Trophoblast cell (in vitro differentiated cells and primary cell): Measurements from ENCODE around the gene SMOC2.

ENCODE experiments used
- DNase-seq, 2 donors: peaks; one replicate each; pipeline ENCODE4 v3.0.0-alpha.2; 2016
- H2AFZ ChIP-seq: 2 replicates; pipeline ENCODE4 v1.6.1; 2013; ENCODE audit warnings: low read length, moderate library complexity, mild to moderate bottlenecking; ENCODE audit not compliant: insufficient read depth, poor library complexity
- H2AK5ac ChIP-seq: 2 replicates; pipeline ENCODE4 v1.6.1; 2013; ENCODE audit warnings: mild to moderate bottlenecking, low read length
- H2BK120ac ChIP-seq: 2 replicates; pipeline ENCODE4 v1.6.1; 2013; ENCODE audit warnings: low read length, mild to moderate bottlenecking, moderate library complexity; ENCODE audit not compliant: insufficient read depth, poor library complexity
- H2BK12ac ChIP-seq: 2 replicates; pipeline ENCODE4 v1.6.1; 2013; ENCODE audit warnings: mild to moderate bottlenecking, low read length, moderate library complexity
- H2BK5ac ChIP-seq: 2 replicates; pipeline ENCODE4 v1.6.1; 2013; ENCODE audit warnings: low read length, low read depth, moderate library complexity, mild to moderate bottlenecking; ENCODE audit not compliant: poor library complexity
- H3K14ac ChIP-seq: 2 replicates; pipeline ENCODE4 v1.6.1; 2013; ENCODE audit warnings: mild to moderate bottlenecking, low read length
- H3K18ac ChIP-seq: 2 replicates; pipeline ENCODE4 v1.6.1; 2013; ENCODE audit warnings: mild to moderate bottlenecking, low read length
- H3K23ac ChIP-seq: 2 replicates; pipeline ENCODE4 v1.6.1; 2013; ENCODE audit warnings: low read length
- H3K27ac ChIP-seq: 2 replicates; pipeline ENCODE4 v1.5.1; 2013; ENCODE audit warnings: low read depth, mild to moderate bottlenecking, inconsistent platforms, low read length, moderate library complexity
- H3K27me3 ChIP-seq: 2 replicates; pipeline ENCODE4 v1.6.1; 2013; ENCODE audit warnings: inconsistent platforms, mild to moderate bottlenecking, low read length, moderate library complexity; ENCODE audit not compliant: insufficient read depth
- H3K36me3 ChIP-seq, 2 experiments: 1 replicate in 1 of 2; 2 replicates in 1 of 2; pipeline ENCODE4 v1.6.1; 2013; ENCODE audit warnings: low read length in 2 of 2, mild to moderate bottlenecking in 2 of 2, moderate library complexity in 1 of 2; ENCODE audit not compliant: insufficient read depth in 2 of 2, control insufficient read depth in 1 of 2
- H3K4ac ChIP-seq: 2 replicates; pipeline ENCODE4 v1.6.1; 2013; ENCODE audit warnings: low read depth, mild to moderate bottlenecking, low read length, moderate library complexity
- H3K4me1 ChIP-seq, 2 experiments: 1 replicate in 1 of 2; 2 replicates in 1 of 2; pipeline ENCODE4 v1.6.1; 2013; ENCODE audit warnings: low read length in 2 of 2, mild to moderate bottlenecking in 2 of 2, moderate library complexity in 1 of 2; ENCODE audit not compliant: insufficient read depth in 2 of 2, control insufficient read depth in 1 of 2
- H3K4me2 ChIP-seq: 2 replicates; pipeline ENCODE4 v1.6.1; 2013; ENCODE audit warnings: inconsistent platforms, mild to moderate bottlenecking, low read length, moderate library complexity
- H3K4me3 ChIP-seq: 2 replicates; pipeline ENCODE4 v1.5.1; 2013; ENCODE audit warnings: mild to moderate bottlenecking, low read depth, low read length, inconsistent platforms
- H3K79me1 ChIP-seq: one replicate; pipeline ENCODE4 v1.6.1; 2013; ENCODE audit warnings: low read length
- H3K79me2 ChIP-seq: 2 replicates; pipeline ENCODE4 v1.6.1; 2013; ENCODE audit warnings: low read length, mild to moderate bottlenecking; ENCODE audit not compliant: control insufficient read depth, insufficient read depth, poor library complexity
- H3K9ac ChIP-seq: 2 replicates; pipeline ENCODE4 v1.6.1; 2013; ENCODE audit warnings: mild to moderate bottlenecking, low read length
- H3K9me3 ChIP-seq: 2 replicates; pipeline ENCODE4 v1.6.1; 2013; ENCODE audit warnings: low read depth, mild to moderate bottlenecking, control low read depth, inconsistent platforms, low read length; ENCODE audit not compliant: insufficient read depth
- H4K12ac ChIP-seq: 2 replicates; pipeline ENCODE4 v1.6.1; 2013; ENCODE audit warnings: low read depth, mild to moderate bottlenecking, low read length, moderate library complexity
- H4K8ac ChIP-seq: 2 replicates; pipeline ENCODE4 v1.6.1; 2013; ENCODE audit warnings: low read depth, mild to moderate bottlenecking, low read length, moderate library complexity
- H4K91ac ChIP-seq: one replicate; pipeline ENCODE4 v1.6.1; 2013; ENCODE audit warnings: low read depth, mild to moderate bottlenecking, low read length, moderate library complexity
- WGBS: extraction: QIAGEN DNeasy Blood & Tissue Kit; methylation state at CpG from one replicate; pipeline ENCODE4 v1.1.7; 2013; ENCODE audit warnings: missing lambda C conversion rate; ENCODE audit not compliant: insufficient read length, insufficient coverage; ENCODE audit errors: extremely low coverage; 5-methylcytosine and 5-hydroxymethylcytosine counted together

SMOC2 gene

GRCh38 chr6:168660400-168660945 lies 219.5 kb downstream of the SMOC2 start:
- WGBS, result no CpG with 5 or more reads among the region's 14 CpGs
- H3K4me3 ChIP-seq, result no peak overlapping the region
- no peak overlapping the region for H4K8ac ChIP-seq
- no peaks in the 10 kb centered on the region for H3K36me3 ChIP-seq
- H3K79me1 ChIP-seq, result no peaks in the 10 kb centered on the region
- H3K4me1 ChIP-seq, result peaks cover 3% of the 10 kb centered on the region in 2 experiments
- H2AFZ ChIP-seq, result no peak overlapping the region
- H2AK5ac ChIP-seq, result no peak overlapping the region
- no peak overlapping the region for H2BK5ac ChIP-seq
- no peak overlapping the region for H3K9ac ChIP-seq
- no peak for DNase-seq
- no peak overlapping the region for H3K14ac ChIP-seq
- no peak overlapping the region for H2BK12ac ChIP-seq
- no peak overlapping the region for H4K91ac ChIP-seq
- no peak overlapping the region for H3K4ac ChIP-seq
- H3K27ac ChIP-seq, result no peak overlapping the region
- no peak overlapping the region for H4K12ac ChIP-seq
- H3K18ac ChIP-seq, result no peak overlapping the region
- peaks cover 13% of the 10 kb centered on the region for H3K9me3 ChIP-seq
- H3K4me2 ChIP-seq, result no peak overlapping the region
- no peaks in the 10 kb centered on the region for H3K79me2 ChIP-seq
- no peak overlapping the region for H3K23ac ChIP-seq
- no peak overlapping the region for H2BK120ac ChIP-seq
- H3K27me3 ChIP-seq, result no peaks in the 10 kb centered on the region

- no peak overlapping the region for H3K4me2 ChIP-seq
- DNase-seq, result no peak
- no CpG with 5 or more reads among the region's 17 CpGs for WGBS
These were observed 221.4 kb downstream of the SMOC2 start for GRCh38 chr6:168662301-168662936.

GRCh38 chr6:168663041-168663440 lies 222.1 kb downstream of the SMOC2 start:
- Histone ChIP-seq H3K27me3 (no peaks in the 10 kb centered on the region), H4K8ac (no peak overlapping the region), H2AFZ (no peak overlapping the region), H3K18ac (no peak overlapping the region), H3K79me1 (peaks cover 8% of the 10 kb centered on the region), H2BK12ac (no peak overlapping the region), H3K27ac (no peak overlapping the region), H2AK5ac (no peak overlapping the region), H3K9ac (no peak overlapping the region), H2BK5ac (no peak overlapping the region), H3K4me2 (no peak overlapping the region), H3K9me3 (peaks cover 5% of the 10 kb centered on the region), H3K4ac (no peak overlapping the region), H3K4me1 (peaks cover 15% of the 10 kb centered on the region in 2 experiments), H3K14ac (no peak overlapping the region), H2BK120ac (no peak overlapping the region), H3K79me2 (peaks cover 3% of the 10 kb centered on the region), H4K91ac (no peak overlapping the region), H4K12ac (no peak overlapping the region), H3K36me3 (no peaks in the 10 kb centered on the region), H3K4me3 (no peak overlapping the region), H3K23ac (no peak overlapping the region)
- no CpG with 5 or more reads among the region's 7 CpGs for WGBS
- DNase-seq, result no peak

More at GRCh38 chr6:168662301-168662936, 221.4 kb downstream of the SMOC2 start:
- Histone ChIP-seq H3K79me1 (peaks cover 5% of the 10 kb centered on the region), H4K12ac (no peak overlapping the region), H3K4me1 (peaks cover 11% of the 10 kb centered on the region in 2 experiments), H2AFZ (no peak overlapping the region), H3K36me3 (no peaks in the 10 kb centered on the region), H3K18ac (no peak overlapping the region), H3K4me3 (no peak overlapping the region), H3K79me2 (peaks cover 2% of the 10 kb centered on the region), H3K9me3 (peaks cover 5% of the 10 kb centered on the region), H3K9ac (no peak overlapping the region), H2BK12ac (no peak overlapping the region), H3K14ac (no peak overlapping the region), H4K8ac (no peak overlapping the region), H3K4ac (no peak overlapping the region), H3K27ac (no peak overlapping the region), H2BK5ac (no peak overlapping the region), H3K23ac (no peak overlapping the region), H2AK5ac (no peak overlapping the region), H4K91ac (no peak overlapping the region), H3K27me3 (no peaks in the 10 kb centered on the region), H2BK120ac (no peak overlapping the region)

GRCh38 chr6:168664956-168665355 lies 224.0 kb downstream of the SMOC2 start:
- Histone ChIP-seq H3K27me3 (no peaks in the 10 kb centered on the region), H4K91ac (peak overlapping the region; percentile 49), H3K79me2 (peaks cover 3% of the 10 kb centered on the region), H3K36me3 (no peaks in the 10 kb centered on the region), H3K4ac (no peak overlapping the region), H4K12ac (no peak overlapping the region), H2BK120ac (peak overlapping the region; percentile 54), H3K4me3 (no peak overlapping the region), H3K9me3 (no peaks in the 10 kb centered on the region), H2AK5ac (peak overlapping the region; percentile 15), H3K79me1 (peaks cover 11% of the 10 kb centered on the region), H4K8ac (no peak overlapping the region), H2BK12ac (peak overlapping the region; percentile 73), H3K4me1 (peaks cover 16 to 17% of the 10 kb centered on the region in 2 experiments), H2AFZ (no peak overlapping the region), H3K23ac (no peak overlapping the region), H3K18ac (peak overlapping the region; percentile 50), H3K27ac (no peak overlapping the region), H3K14ac (peak overlapping the region; percentile 26), H3K9ac (no peak overlapping the region), H3K4me2 (no peak overlapping the region), H2BK5ac (no peak overlapping the region)
- no peak for DNase-seq
- no CpG with 5 or more reads among the region's 9 CpGs for WGBS
